HEK293 (cell line): ENCODE data around the gene ANKRD33.

Experiments
- ZNF280C ChIP-seq: fragments of 450-650 bp; formaldehyde crosslinking; IDR thresholded peaks from 2 replicates; pipeline ENCODE4 v1.5.1; 2016; ENCODE audit warnings: missing biosample characterization, missing genetic modification characterization
- ZNF449 ChIP-seq: fragments of 450-650 bp; formaldehyde crosslinking; IDR thresholded peaks from 2 replicates; pipeline ENCODE4 v1.5.1; 2017; ENCODE audit warnings: missing biosample characterization, mild to moderate bottlenecking, missing genetic modification characterization, moderate library complexity

- no peak for TF ChIP-seq ZNF449 (tag by site-specific recombination)
- no peak for TF ChIP-seq ZNF280C (tag by site-specific recombination)
Measured at GRCh38 chr12:51926718-51927117, 38.8 kb downstream of the ANKRD33 start.
